AG09309 (cell line): ENCODE data around the gene EN1.

Experiments used
- DNase-seq: peaks from one replicate; pipeline ENCODE4 v3.0.0-alpha.2; 2010; ENCODE audit warnings: low read depth
- H3K4me3 ChIP-seq: 2 replicates; pipeline ENCODE4 v1.5.1; 2011; ENCODE audit warnings: mild to moderate bottlenecking, low read depth, low read length, moderate library complexity; ENCODE audit not compliant: control insufficient read depth
- CTCF ChIP-seq: IDR thresholded peaks from 2 replicates; pipeline ENCODE4 v1.5.1; 2011; ENCODE audit warnings: mild to moderate bottlenecking, low read depth, low read length, inconsistent platforms; ENCODE audit not compliant: insufficient read depth, control insufficient read depth; ENCODE audit errors: missing control alignments

The EN1 gene

GRCh38 chr2:118853129-118853640, 5.7 kb upstream of the EN1 start:
- no peak for DNase-seq
- TF ChIP-seq CTCF, result no peak
- H3K4me3 ChIP-seq, result no peak overlapping the region

GRCh38 chr2:118852605-118853128, 5.2 kb upstream of the EN1 start:
- DNase-seq, result no peak
- no peak overlapping the region for H3K4me3 ChIP-seq
- TF ChIP-seq CTCF, result no peak

GRCh38 chr2:118851650-118852049, 4.2 kb upstream of the EN1 start:
- no peak for DNase-seq
- no peak for TF ChIP-seq CTCF
- no peak overlapping the region for H3K4me3 ChIP-seq

GRCh38 chr2:118850901-118851415, 3.5 kb upstream of the EN1 start:
- no peak for TF ChIP-seq CTCF
- no peak for DNase-seq
- H3K4me3 ChIP-seq, result no peak overlapping the region

GRCh38 chr2:118850168-118850900, 2.9 kb upstream of the EN1 start:
- no peak overlapping the region for H3K4me3 ChIP-seq
- TF ChIP-seq CTCF, result no peak
- no peak for DNase-seq

GRCh38 chr2:118849226-118850167, 2.0 kb upstream of the EN1 start:
- DNase-seq, result no peak
- H3K4me3 ChIP-seq, result no peak overlapping the region
- no peak for TF ChIP-seq CTCF
